HG03469 (cell line): ENCODE data around the gene FXR1.
"Not testable (repeated sequence)": the region's sequence is repeated elsewhere in the genome, so short reads cannot be mapped to it uniquely, and the experiment has no call there.

Experiments
- ATAC-seq: cut with Tn5 transposase; IDR thresholded peaks from one replicate; pipeline ENCODE4 v1.9.1; 2021; ENCODE audit warnings: mild to moderate bottlenecking, moderate library complexity, moderate number of reproducible peaks; ENCODE audit not compliant: unreplicated experiment

The FXR1 gene

DNA sequence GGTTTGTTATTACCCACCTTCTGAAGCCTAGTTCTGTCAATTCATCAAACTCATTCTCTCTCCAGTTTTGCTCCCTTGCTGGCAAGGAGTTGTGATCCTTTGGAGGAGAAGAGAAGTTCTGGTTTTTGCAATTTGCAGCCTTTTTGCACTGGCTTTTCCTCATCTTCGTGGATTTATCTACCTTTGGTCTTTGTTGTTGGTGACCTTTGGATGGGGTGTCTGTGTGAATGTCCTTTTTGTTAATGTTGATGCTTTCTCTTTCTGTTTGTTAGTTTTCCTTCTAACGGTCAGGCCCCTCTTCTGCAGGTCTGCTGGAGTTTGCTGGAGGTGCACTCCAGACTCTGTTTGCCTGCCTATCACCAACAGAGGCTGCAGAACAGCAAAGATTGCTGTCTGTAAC lies 91.0 kb downstream of the FXR1 start:
- not testable (repeated sequence) for ATAC-seq

DNA sequence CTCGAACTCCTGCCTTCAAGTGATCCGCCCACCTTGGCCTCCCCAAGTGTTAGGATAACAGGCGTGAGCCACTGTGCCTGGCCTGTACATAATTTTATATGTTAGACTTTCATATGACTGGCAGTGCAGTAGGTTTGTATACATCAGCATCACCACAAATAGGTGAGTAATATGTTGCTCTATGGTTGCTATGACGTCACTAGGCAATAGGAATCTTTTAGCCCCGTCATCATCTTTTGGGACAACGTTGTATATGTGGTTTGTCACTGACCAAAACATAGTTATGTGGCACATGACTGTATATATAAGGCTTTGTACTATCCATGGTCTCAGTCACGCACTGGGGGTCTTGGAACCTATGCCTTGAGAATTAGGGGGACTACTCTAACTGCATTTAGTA lies 94.1 kb downstream of the FXR1 start:
- ATAC-seq, result no peak

DNA sequence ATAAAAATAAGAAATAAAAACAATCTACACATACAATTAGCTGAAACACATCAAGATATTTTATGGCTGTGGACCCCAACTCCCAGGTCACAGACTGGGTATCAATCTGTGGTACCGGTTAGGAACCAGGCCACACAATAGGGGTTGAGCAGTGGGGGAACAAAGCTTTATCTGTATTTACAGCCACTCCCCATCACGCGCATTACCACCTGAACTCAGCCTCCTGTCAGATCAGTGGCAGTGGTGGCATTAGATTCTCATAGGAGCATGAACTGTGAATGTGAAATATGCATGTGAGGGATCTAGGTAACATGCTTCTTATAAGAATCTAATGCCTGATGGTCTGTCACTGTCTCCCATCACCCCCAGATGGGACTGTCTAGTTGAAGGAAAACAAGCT lies 94.8 kb downstream of the FXR1 start:
- ATAC-seq, result no peak

DNA sequence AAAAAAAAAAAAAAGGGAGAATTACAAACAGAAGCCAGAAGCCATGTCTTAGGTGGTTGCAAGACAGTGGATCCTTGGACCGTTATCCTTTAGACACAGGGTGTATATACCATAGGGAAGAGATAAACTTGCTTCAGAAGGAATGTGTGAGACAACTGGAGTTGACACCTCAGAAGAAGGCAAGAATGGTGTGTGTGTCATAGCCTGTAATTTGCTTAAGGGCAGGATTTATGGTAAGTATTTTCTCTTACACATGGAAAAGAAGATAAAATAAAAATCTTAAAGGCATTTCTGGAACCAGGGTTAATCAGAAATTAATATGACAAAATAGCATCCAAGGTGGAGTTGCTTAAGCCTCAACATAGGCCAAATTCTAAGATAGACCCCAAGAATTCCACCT lies 96.3 kb downstream of the FXR1 start:
- no peak for ATAC-seq

DNA sequence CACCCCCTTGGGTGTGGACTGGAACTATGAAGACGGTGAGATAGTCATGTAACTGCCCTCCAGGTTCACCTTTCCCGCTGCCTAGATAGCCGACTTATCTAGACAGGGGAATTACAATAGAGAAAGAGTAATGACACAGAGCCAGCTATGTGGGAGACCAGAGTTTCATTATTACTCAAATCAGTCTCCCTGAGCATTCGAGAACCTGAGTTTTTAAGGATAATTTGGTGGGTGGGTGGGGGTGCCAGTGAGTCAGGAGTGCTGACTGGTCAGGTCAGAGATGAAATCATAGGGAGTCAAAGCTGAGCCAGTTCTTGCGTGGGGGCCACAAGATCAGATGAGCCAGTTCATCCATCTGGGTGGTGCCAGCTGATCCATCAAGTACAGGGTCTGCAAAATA lies 96.8 kb downstream of the FXR1 start:
- no peak for ATAC-seq

DNA sequence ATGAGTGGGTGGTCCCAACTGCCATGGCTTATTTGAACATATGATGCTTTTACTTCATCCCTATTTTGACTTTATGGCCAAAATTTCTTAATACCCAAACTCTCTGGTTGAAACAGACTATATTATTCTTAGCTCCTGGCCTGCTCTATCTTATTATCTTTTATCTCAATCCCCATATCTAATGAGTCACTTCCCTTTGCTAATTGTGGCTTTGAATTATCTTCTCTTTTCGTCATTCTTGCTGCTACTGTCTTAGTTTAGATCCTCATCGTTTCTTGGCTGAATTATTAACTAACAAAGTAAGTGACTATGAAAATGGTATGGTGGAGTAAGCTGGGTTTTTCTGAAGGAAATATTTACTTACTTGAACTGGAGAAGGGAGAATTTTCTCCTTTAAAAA lies 105.2 kb downstream of the FXR1 start:
- no peak for ATAC-seq

DNA sequence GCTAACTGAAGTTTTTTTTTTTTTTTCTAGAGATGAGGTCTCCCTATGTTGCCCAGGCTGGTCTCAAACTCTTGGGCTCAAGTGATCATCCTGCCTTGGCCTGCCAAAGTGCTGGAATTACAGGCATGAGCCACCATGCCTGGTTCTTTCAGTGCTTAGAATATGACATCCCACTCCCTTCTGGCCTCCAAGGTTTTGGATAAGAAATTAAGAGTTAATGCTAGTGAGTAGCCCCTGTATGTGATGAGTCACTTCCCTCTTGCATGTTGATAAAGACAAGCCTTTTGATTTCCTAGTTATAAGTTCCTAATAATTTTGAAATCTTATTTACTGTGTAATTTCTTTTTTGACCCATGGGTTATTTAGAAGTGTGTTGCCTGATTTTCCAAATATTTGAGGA lies 112.7 kb downstream of the FXR1 start:
- no peak for ATAC-seq

DNA sequence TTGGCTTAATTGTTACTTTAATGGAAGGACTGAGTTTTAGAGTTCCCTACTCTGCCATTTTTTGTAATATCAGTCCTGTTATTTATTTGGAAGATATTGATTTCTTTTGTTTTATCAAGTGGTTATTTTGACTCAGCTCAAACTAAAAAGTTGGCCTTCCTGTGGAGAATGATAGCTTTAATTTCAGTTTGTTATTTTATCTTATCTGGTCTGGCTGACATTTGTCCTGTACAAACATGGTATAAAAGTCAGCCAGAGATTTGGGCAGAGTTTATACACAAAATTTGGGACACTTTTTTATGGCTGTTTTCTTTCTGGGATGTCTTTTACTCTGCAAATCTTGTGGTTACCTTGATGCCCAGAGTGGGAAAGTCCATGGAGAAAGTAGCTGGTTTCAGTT lies 118.5 kb downstream of the FXR1 start:
- ATAC-seq, result no peak
